ENCODE measurements around the gene TMEM219. TPM values are rescaled to one million over a fixed set of nuclear protein-coding genes. Genes with fewer than 3 reads are reported as not detected.
"Not testable (repeated sequence)": the region's sequence is repeated elsewhere in the genome, so short reads cannot be mapped to it uniquely, and the experiment has no call there.

TMEM219 gene
- total RNA-seq, 6 donors from 2014 or later, result 95.4 to 187 (median 139) TPM

DNA sequence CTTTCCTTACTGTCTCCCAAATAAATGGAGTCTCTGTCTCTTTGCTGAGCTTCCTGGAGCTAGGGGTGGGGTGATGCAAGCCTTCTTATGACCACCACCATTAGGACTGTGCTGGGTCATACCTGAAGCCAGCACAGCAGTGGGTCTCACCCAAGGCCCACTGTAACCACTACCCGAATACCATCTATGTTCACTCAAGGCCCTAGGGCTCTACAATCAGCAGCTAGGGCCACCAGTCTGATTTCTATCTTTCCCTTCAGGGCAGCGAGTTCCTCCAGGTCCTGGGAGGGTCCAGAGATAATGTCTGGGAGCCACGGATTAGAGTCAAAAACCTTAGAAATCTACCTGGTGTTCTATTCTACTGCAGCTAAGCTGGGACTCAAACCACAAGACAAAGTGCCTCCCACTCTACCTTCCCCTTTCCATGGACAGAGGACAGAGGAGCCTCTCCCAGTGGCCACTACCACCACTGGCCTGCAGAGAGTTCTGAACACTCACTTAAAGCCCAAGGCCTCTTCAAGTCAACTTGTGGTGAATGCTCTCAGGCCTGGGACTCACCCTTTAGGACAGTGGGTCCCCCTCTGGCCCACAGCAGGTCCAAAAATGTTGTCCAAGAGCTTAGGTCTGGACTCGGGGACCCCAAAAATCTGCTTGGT is 10.9 kb upstream of the TMEM219 start:
- WGBS, 2 donors, result 91 to 100% methylated on average over 2 to 4 of the region's 4 CpGs
- TF ChIP-seq, protein P1, sequence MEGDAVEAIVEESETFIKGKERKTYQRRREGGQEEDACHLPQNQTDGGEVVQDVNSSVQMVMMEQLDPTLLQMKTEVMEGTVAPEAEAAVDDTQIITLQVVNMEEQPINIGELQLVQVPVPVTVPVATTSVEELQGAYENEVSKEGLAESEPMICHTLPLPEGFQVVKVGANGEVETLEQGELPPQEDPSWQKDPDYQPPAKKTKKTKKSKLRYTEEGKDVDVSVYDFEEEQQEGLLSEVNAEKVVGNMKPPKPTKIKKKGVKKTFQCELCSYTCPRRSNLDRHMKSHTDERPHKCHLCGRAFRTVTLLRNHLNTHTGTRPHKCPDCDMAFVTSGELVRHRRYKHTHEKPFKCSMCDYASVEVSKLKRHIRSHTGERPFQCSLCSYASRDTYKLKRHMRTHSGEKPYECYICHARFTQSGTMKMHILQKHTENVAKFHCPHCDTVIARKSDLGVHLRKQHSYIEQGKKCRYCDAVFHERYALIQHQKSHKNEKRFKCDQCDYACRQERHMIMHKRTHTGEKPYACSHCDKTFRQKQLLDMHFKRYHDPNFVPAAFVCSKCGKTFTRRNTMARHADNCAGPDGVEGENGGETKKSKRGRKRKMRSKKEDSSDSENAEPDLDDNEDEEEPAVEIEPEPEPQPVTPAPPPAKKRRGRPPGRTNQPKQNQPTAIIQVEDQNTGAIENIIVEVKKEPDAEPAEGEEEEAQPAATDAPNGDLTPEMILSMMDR (IDR thresholded peaks at IDR 0.05), result no peak
- TF ChIP-seq POLR2A (IDR thresholded peaks at IDR 0.05), result no peak
- no peak for TF ChIP-seq POLR2AphosphoS5 (IDR thresholded peaks at IDR 0.05)
- TF ChIP-seq EP300 (IDR thresholded peaks at IDR 0.05), result no peak
- no peak for ATAC-seq (ENCODE audit: low FRiP score in 2 of 2)

DNA sequence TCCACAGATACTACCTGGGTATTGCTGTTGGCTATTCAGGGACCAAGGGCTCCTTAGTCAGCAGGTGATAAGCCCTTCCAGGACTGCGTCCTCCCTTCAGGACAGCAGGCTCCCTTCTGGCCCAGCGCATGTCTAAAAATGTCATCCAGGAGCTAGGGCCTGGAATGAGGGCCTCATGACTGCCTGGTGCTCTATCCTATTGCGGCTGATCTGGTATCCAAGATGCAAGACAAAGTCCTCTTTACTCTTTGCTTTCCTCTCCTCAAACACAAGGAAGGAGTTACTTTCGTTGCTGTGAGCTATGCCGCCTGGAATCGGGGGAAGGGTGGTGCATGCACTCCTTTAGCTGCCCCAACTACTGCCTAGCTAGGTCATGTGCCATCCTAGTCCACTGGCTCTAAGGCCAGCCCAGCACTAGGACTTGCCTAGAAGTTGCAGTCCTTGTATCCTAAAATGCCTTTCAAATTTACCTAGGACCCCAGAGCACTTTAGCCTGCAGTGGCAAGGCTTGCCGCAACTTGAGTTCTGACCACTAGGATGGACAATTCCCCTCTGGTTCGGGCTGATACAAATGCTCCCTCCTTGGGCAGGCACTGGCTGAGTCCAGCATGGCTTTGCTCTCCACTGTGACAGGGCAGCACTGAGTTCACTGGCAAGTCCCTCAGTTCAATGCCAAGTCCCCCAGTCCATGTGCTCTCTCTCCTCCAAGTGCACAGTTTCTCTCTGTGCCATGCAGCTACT is 10.1 kb upstream of the TMEM219 start:
- Histone ChIP-seq H3K4me3 (no peak overlapping the region), H3K36me3 (no peaks in the 10 kb centered on the region), H3K27me3 (no peaks in the 10 kb centered on the region), H3K27ac (no peak overlapping the region), H3K4me1 (no peaks in the 10 kb centered on the region), H3K9me3 (no peaks in the 10 kb centered on the region)
- DNase-seq (no peak), ATAC-seq (ENCODE audit: low FRiP score in 2 of 2) (no peak)
- WGBS, 2 donors, result 85 to 94% methylated on average over 7 to 8 of the region's 8 CpGs
- no peak for TF ChIP-seq POLR2A (IDR thresholded peaks at IDR 0.05)

More for the DNA sequence above, 10.9 kb upstream of the TMEM219 start:
- Histone ChIP-seq H3K4me3 (no peak overlapping the region), H3K36me3 (no peaks in the 10 kb centered on the region), H3K27me3 (no peaks in the 10 kb centered on the region), H3K27ac (no peak overlapping the region), H3K9me3 (no peaks in the 10 kb centered on the region), H3K4me1 (no peaks in the 10 kb centered on the region)
- no peak for DNase-seq

DNA sequence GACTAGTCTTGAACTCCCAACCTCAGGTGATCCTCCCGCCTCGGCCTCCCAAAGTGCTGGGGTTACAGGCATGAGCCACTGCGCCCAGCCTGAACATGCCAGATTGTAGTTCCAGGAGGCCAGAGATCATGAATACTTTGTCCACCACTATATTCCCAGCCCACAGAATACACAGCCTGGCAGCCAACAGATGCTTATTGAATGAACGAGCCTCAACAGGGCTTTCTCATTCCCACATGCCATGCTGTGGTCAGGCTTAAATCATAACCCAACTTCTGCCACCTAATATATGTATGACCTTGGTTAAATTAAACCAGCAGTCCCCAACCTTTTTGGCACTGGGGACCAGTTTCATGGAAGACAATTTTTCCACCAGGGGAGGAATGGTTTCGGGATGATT is 3.1 kb upstream of the TMEM219 start:
- Histone ChIP-seq H3K9me3 (no peaks in the 10 kb centered on the region), H3K36me3 (peaks cover 0 to 1% (median 0%) of the 10 kb centered on the region in 4 donors), H3K27me3 (no peaks in the 10 kb centered on the region), H3K4me1 (peaks cover 11 to 20% (median 16%) of the 10 kb centered on the region in 4 donors), H3K4me3 (no peak overlapping the region), H3K27ac (no peak overlapping the region)
- 90 to 99% methylated on average over 5 of the region's 5 CpGs for WGBS, 2 donors
- ATAC-seq (ENCODE audit: low FRiP score in 2 of 2), result no peak
- no peak for DNase-seq
- TF ChIP-seq POLR2A (IDR thresholded peaks at IDR 0.05) (no peak), EP300 (IDR thresholded peaks at IDR 0.05) (no peak), POLR2AphosphoS5 (IDR thresholded peaks at IDR 0.05) (no peak)
- TF ChIP-seq, protein P1 (IDR thresholded peaks at IDR 0.05), result no peak

DNA sequence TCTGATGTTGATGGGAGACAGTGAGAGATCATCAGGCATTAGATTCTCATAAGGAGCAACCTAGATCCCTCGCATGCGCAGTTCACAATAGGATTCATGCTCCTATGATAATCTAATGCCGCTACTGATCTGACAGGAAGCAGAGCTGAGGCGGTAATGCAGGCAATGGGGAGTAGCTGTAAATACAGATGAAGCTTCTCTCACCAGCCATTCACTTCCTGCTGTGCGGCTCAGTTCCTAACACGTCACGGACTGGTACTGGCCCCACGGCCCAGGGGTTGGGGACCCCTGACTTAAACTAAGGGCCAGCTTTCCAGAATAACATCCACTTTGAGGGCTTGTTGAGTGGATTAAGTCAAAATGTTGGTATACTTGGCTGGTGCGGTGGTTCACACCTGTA is 2.6 kb upstream of the TMEM219 start:
- Histone ChIP-seq H3K36me3 (peaks cover 0 to 7% (median 1%) of the 10 kb centered on the region in 4 donors), H3K4me3 (no peak overlapping the region), H3K27me3 (no peaks in the 10 kb centered on the region), H3K9me3 (no peaks in the 10 kb centered on the region), H3K4me1 (peaks cover 11 to 26% (median 17%) of the 10 kb centered on the region in 4 donors), H3K27ac (no peak overlapping the region)
- TF ChIP-seq POLR2AphosphoS5 (IDR thresholded peaks at IDR 0.05) (no peak), EP300 (IDR thresholded peaks at IDR 0.05) (no peak), POLR2A (IDR thresholded peaks at IDR 0.05) (no peak)
- TF ChIP-seq, protein P1 (IDR thresholded peaks at IDR 0.05), result no peak
- ATAC-seq (ENCODE audit: low FRiP score in 2 of 2) (no peak), DNase-seq (no peak)
- 85 to 92% methylated on average over 8 to 9 of the region's 9 CpGs for WGBS, 2 donors

DNA sequence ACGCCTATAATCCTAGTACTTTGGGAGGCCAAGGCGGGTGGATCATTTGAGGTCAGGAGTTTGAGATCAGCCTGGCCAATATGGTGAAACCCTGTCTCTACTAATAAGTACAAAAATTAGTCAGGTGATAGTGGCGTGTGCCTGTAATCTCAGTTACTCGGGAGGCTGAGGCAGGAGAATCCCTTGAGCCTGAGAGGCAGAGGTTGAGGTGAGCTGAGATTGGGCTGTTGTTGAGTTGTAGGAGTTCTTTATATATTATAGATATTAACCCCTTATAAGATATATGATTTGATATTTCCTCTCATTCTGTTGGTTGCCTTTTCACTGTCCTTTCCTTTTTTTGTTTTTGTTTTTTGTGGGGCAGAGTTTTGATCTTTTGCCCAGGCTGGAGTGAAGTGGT is 2.1 kb upstream of the TMEM219 start:
- not testable (repeated sequence) for H3K4me3 ChIP-seq; DNase-seq; ATAC-seq (ENCODE audit: low FRiP score in 2 of 2); H3K27me3 ChIP-seq; H3K27ac ChIP-seq; H3K9me3 ChIP-seq
- H3K4me1 ChIP-seq, result peaks cover 11 to 31% (median 20%) of the 10 kb centered on the region in 4 donors
- WGBS, 2 donors, result 84 to 90% methylated on average over 4 of the region's 4 CpGs
- H3K36me3 ChIP-seq, result peaks cover 0 to 10% (median 1%) of the 10 kb centered on the region in 4 donors
